Osteocyte (in vitro differentiated cells): Measurements from ENCODE around the gene FOXN1. TPM values are rescaled to one million over a fixed set of nuclear protein-coding genes. Genes with fewer than 3 reads are reported as not detected.

Experiments
- DNase-seq: peaks from one replicate; pipeline ENCODE4 v3.0.0; 2021; ENCODE audit warnings: mixed read lengths; ENCODE audit not compliant: unreplicated experiment; ENCODE audit errors: extremely low spot score
- H3K27ac Mint-ChIP-seq: one replicate; pipeline ENCODE4 v1.8.0; 2021; ENCODE audit warnings: mild to moderate bottlenecking, mixed read lengths; ENCODE audit not compliant: unreplicated experiment
- H3K27me3 Mint-ChIP-seq: one replicate; pipeline ENCODE4 v1.8.0; 2021; ENCODE audit warnings: mixed read lengths; ENCODE audit not compliant: unreplicated experiment
- H3K36me3 Mint-ChIP-seq: one replicate; pipeline ENCODE4 v1.8.0; 2021; ENCODE audit warnings: mixed read lengths; ENCODE audit not compliant: unreplicated experiment
- H3K4me1 Mint-ChIP-seq: one replicate; pipeline ENCODE4 v1.8.0; 2021; ENCODE audit warnings: mixed read lengths; ENCODE audit not compliant: unreplicated experiment
- H3K4me3 Mint-ChIP-seq: one replicate; pipeline ENCODE4 v1.8.0; 2021; ENCODE audit warnings: mild to moderate bottlenecking, moderate library complexity, mixed read lengths; ENCODE audit not compliant: unreplicated experiment
- H3K9me3 Mint-ChIP-seq: one replicate; pipeline ENCODE4 v1.8.0; 2021; ENCODE audit warnings: mixed read lengths; ENCODE audit not compliant: unreplicated experiment
- total RNA-seq: library from RNA; stranded (reverse); gene quantifications from 2 replicates; pipeline ENCODE4 v1.2.1, GENCODE V29; 2021
- TF ChIP-seq, protein P1 (sequence below): fragments of 200-600 bp; sonication (generic); IDR thresholded peaks from 2 replicates; pipeline ENCODE4 v1.5.0; 2021; ENCODE audit warnings: antibody characterized with exemption, mild to moderate bottlenecking, moderate library complexity

FOXN1 gene
- total RNA-seq, 1 donor from 2014 or later, result not detected

DNA sequence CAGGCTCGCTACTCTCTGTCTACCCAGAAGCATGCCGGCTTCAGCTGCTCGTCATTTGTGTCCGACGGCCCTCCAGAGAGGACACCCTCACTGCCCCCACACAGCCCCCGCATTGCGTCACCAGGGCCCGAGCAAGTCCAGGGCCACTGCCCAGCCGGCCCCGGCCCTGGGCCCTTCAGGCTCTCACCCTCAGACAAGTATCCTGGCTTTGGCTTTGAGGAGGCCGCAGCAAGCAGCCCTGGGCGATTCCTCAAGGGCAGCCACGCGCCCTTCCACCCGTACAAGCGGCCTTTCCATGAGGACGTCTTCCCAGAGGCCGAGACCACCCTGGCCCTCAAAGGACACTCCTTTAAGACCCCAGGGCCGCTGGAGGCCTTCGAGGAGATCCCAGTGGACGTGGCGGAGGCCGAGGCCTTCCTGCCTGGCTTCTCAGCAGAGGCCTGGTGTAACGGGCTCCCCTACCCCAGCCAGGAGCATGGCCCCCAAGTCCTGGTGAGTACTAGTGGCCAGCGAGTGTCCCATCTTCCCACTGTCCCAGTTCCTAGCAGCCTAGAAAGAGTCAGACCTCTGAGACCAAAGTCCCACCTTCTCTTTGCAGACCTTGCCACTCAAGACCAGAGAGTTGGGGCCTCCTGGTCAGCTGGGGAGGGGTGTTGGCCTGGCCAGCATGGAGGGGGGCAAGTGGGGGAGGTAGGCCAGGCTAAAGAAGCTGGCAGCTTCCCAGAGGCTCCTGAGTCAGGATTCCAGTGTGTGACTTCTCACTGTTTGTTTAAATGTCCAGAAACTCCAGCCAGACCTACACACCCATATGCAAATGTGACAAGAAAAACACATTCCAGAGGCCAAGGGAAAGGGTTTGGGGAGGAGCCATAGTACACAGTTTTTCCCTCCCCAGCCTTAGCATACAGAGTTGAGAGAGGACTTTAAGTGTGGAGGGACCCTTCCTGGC is 18.6 kb downstream of the FOXN1 start:
- Mint-ChIP-seq H3K27ac (peak overlapping the region; percentile 82), H3K4me3 (no peak overlapping the region), H3K4me1 (peaks cover 33% of the 10 kb centered on the region), H3K27me3 (no peaks in the 10 kb centered on the region), H3K36me3 (no peaks in the 10 kb centered on the region), H3K9me3 (no peaks in the 10 kb centered on the region)
- no peak for DNase-seq
- TF ChIP-seq, protein P1, sequence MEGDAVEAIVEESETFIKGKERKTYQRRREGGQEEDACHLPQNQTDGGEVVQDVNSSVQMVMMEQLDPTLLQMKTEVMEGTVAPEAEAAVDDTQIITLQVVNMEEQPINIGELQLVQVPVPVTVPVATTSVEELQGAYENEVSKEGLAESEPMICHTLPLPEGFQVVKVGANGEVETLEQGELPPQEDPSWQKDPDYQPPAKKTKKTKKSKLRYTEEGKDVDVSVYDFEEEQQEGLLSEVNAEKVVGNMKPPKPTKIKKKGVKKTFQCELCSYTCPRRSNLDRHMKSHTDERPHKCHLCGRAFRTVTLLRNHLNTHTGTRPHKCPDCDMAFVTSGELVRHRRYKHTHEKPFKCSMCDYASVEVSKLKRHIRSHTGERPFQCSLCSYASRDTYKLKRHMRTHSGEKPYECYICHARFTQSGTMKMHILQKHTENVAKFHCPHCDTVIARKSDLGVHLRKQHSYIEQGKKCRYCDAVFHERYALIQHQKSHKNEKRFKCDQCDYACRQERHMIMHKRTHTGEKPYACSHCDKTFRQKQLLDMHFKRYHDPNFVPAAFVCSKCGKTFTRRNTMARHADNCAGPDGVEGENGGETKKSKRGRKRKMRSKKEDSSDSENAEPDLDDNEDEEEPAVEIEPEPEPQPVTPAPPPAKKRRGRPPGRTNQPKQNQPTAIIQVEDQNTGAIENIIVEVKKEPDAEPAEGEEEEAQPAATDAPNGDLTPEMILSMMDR, result no peak

- Mint-ChIP-seq H3K9me3 (no peaks in the 10 kb centered on the region), H3K4me1 (peaks cover 33% of the 10 kb centered on the region), H3K4me3 (no peak overlapping the region), H3K36me3 (no peaks in the 10 kb centered on the region), H3K27me3 (no peaks in the 10 kb centered on the region), H3K27ac (no peak overlapping the region)
- TF ChIP-seq, protein P1, result no peak
- no peak for DNase-seq
Observed at GRCh38 chr17:28526381-28526780, 20.2 kb downstream of the FOXN1 start.

DNA sequence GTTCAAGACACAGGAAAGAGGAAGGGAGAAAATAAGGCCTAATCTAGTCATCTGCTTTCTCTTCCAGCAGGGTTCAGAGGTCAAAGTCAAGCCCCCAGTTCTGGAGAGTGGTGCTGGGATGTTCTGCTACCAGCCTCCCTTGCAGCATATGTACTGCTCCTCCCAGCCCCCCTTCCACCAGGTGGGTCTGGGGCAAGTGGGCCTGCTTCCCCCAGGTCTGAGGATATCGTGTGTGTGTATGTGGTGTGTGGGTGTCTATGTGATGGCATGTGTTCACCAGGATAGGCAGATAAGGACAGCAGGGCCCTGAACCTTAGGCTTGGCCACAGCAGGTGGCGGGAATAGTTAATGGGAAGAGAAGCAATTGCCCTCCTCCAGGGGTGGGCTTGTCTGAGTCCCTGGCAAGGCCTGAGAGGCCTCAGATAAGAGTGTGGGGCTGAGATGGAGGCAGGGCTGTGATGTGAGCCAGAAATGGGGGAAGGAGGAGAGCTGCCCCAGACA is 21.1 kb downstream of the FOXN1 start:
- DNase-seq, result no peak
- Mint-ChIP-seq H3K27ac (no peak overlapping the region), H3K27me3 (no peaks in the 10 kb centered on the region), H3K36me3 (no peaks in the 10 kb centered on the region), H3K4me3 (no peak overlapping the region), H3K4me1 (peaks cover 31% of the 10 kb centered on the region), H3K9me3 (no peaks in the 10 kb centered on the region)
- TF ChIP-seq, protein P1, result no peak

DNA sequence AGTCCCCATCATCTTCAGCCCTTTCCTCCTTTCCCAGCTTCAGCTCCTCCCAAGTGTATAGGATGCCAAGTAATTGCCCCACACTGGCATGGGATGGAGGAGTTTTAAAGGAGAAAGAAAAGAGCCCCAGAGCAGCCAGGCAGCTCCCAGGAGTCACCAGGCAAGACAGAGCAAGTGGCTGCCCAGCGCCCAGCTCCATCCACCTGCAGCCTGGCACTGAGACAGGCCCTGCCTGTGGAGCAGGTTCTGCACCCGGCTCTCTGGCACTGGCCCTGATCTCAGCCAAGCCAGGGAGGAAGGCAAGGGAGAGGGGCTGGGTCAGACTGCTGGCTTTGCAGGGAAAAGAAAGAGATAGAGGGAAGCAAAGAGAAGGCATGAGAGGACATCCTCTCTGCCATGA is 21.7 kb downstream of the FOXN1 start:
- no peak for DNase-seq
- Mint-ChIP-seq H3K9me3 (no peaks in the 10 kb centered on the region), H3K36me3 (no peaks in the 10 kb centered on the region), H3K27me3 (no peaks in the 10 kb centered on the region), H3K27ac (no peak overlapping the region), H3K4me3 (no peak overlapping the region), H3K4me1 (peaks cover 35% of the 10 kb centered on the region)
- TF ChIP-seq, protein P1, result no peak

DNA sequence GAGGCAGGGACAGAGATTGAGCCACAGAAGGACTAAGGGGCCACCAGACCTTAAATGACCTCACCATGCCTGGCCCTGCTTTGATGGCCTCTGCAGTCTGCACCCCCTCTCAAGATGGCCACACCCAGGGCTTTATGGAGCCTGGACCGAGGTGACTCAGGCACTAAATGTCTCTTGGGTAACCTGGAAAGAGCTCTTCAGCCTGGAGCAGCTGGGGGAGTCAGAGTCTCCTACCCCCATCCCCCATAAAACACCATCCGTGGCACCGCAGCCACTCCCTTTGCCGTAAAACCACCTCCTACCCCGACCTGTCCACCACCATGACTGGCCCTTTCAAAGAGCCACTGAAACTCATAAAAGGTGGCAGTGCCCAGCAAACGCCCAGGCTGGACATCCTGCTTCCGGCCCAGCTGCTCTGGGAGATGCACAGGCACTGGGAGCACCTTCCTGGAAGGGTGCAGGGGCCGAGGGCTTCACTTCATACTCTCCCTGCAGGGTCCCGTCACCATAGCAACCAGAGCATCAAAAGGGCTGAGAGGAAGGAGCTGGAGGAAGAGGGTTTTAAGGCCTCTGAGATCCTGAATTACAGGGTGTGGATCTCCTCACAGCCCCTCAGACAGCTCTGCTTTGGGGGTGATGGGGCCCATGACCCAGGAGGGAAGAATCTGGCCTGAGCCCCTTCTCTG is 22.3 kb downstream of the FOXN1 start:
- Mint-ChIP-seq H3K9me3 (no peaks in the 10 kb centered on the region), H3K4me3 (no peak overlapping the region), H3K27ac (no peak overlapping the region), H3K4me1 (peaks cover 40% of the 10 kb centered on the region), H3K36me3 (no peaks in the 10 kb centered on the region), H3K27me3 (no peaks in the 10 kb centered on the region)
- no peak for DNase-seq
- TF ChIP-seq, protein P1, result no peak
